GM13977 (cell line): Measurements from ENCODE around the gene EFEMP1.

Experiments used
- DNase-seq: peaks from one replicate; pipeline ENCODE4 v3.0.0; 2012; ENCODE audit warnings: low spot score
- CTCF ChIP-seq: IDR thresholded peaks from 2 replicates; pipeline ENCODE4 v1.5.1; 2012; ENCODE audit warnings: mild to moderate bottlenecking, control low read depth; ENCODE audit not compliant: insufficient read depth; ENCODE audit errors: extremely low read depth, missing control alignments
- in situ Hi-C: fragments of 300-500 bp; cut with MboI; formaldehyde crosslinking; loops from one replicate; pipeline ENCODE4 v1.12.0; 2022; ENCODE audit warnings: low sequenced_read_pairs, low pct_unique_long_range_greater_than_20kb, mixed read lengths, inconsistent platforms; ENCODE audit not compliant: unreplicated experiment

Gene EFEMP1

GRCh38 chr2:55917713-55918390 lies 5.7 kb downstream of the EFEMP1 start:
- TF ChIP-seq CTCF, result no peak
- DNase-seq, result no peak
- in situ Hi-C loops, result no loop called here

GRCh38 chr2:55917117-55917516 lies 6.5 kb downstream of the EFEMP1 start:
- no peak for DNase-seq
- in situ Hi-C loops, result no loop called here
- no peak for TF ChIP-seq CTCF

- no peak for TF ChIP-seq CTCF
Observed at GRCh38 chr2:55916473-55917049, 7.0 kb downstream of the EFEMP1 start.

GRCh38 chr2:55914786-55915185 lies 8.8 kb downstream of the EFEMP1 start:
- no peak for DNase-seq
- TF ChIP-seq CTCF, result no peak
- in situ Hi-C loops, result no loop called here

More at GRCh38 chr2:55916473-55917049, 7.0 kb downstream of the EFEMP1 start:
- no peak for DNase-seq
- in situ Hi-C loops, result no loop called here

GRCh38 chr2:55912926-55913325 lies 10.7 kb downstream of the EFEMP1 start:
- in situ Hi-C loops, result no loop called here
- DNase-seq, result no peak

GRCh38 chr2:55910077-55910476 lies 13.5 kb downstream of the EFEMP1 start:
- no peak for DNase-seq
- TF ChIP-seq CTCF, result no peak
- in situ Hi-C loops, result no loop called here

More at GRCh38 chr2:55912926-55913325, 10.7 kb downstream of the EFEMP1 start:
- no peak for TF ChIP-seq CTCF
